Upper lobe of left lung (tissue), 6 donors: ENCODE data around the gene FCGR2B. TPM values are rescaled to one million over a fixed set of nuclear protein-coding genes. Genes with fewer than 3 reads are reported as not detected.

Experiments used
- ATAC-seq, 2 donors: fragments of 200-7000 bp; cut with Tn5 transposase; one replicate each; pipeline ENCODE4 v1.9.1; 2022; ENCODE audit warnings: mild to moderate bottlenecking in 2 of 2, moderate library complexity in 2 of 2; ENCODE audit not compliant: low FRiP score in 2 of 2
- DNase-seq, 2 donors: peaks; one replicate each; pipeline ENCODE4 v3.0.0-alpha.2; 2019 to 2020
- H3K27ac ChIP-seq, 4 donors: fragments of 200-600 bp; sonication (generic); one replicate each; pipeline ENCODE4 v1.5.1; 2016 to 2019
- H3K27me3 ChIP-seq, 4 donors: fragments of 200-600 bp; sonication (generic); one replicate each; pipeline ENCODE4 v1.5.1; 2017 to 2019
- H3K36me3 ChIP-seq, 4 donors: fragments of 200-600 bp; sonication (generic); one replicate each; pipeline ENCODE4 v1.5.1; 2016 to 2019
- H3K4me1 ChIP-seq, 4 donors: fragments of 200-600 bp; sonication (generic); one replicate each; pipeline ENCODE4 v1.5.1; 2018 to 2019
- H3K4me3 ChIP-seq, 4 donors: fragments of 200-600 bp; sonication (generic); one replicate each; pipeline ENCODE4 v1.5.1; 2017 to 2019; ENCODE audit warnings: mild to moderate bottlenecking in 2 of 4, moderate library complexity in 1 of 4
- H3K9me3 ChIP-seq, 4 donors: fragments of 200-600 bp; sonication (generic); one replicate each; pipeline ENCODE4 v1.5.1; 2018 to 2019
- EP300 ChIP-seq, 4 donors: sonication (generic); formaldehyde crosslinking; IDR thresholded peaks; one replicate each; pipeline ENCODE4 v1.5.1; 2017; ENCODE audit warnings: antibody characterized with exemption in 4 of 4, control low read depth in 2 of 4
- POLR2A ChIP-seq, 4 donors: fragments of 450-650 bp; IDR thresholded peaks; one replicate each; pipeline ENCODE4 v1.5.1; 2016 to 2017; ENCODE audit warnings: antibody characterized with exemption in 4 of 4, mild to moderate bottlenecking in 2 of 4
- POLR2AphosphoS5 ChIP-seq, 2 donors: sonication (generic); formaldehyde crosslinking; IDR thresholded peaks; one replicate each; pipeline ENCODE4 v1.5.1; 2017; ENCODE audit warnings: antibody characterized with exemption in 2 of 2
- WGBS, 2 donors: methylation state at CpG; one replicate each; pipeline ENCODE4 v1.1.5; 2017 to 2018; 5-methylcytosine and 5-hydroxymethylcytosine counted together
- total RNA-seq, 6 donors: library from RNA; depleted of rRNA in 4 of 6; stranded (reverse); fragments of >200 nt in 4 of 6; gene quantifications; one replicate each; pipeline versions ENCODE4 v1.1.0 to v1.2.1, GENCODE V29; 2016 to 2021
- TF ChIP-seq, protein P1 (sequence below), 6 experiments: fragments of 450-650 bp in 4 of 6; fragments of 200-600 bp in 2 of 6; sonication (generic) in 2 of 6; IDR thresholded peaks; one replicate each; pipeline ENCODE4 v1.5.1; 2016 to 2019; ENCODE audit warnings: antibody characterized with exemption in 6 of 6
- donor health status: DM: no; HTN: no; CAD: no; lungs with moderate emphysema.
- donor health status: DM: no; HTN: yes; CAD: no; lungs with severe emphysema.

FCGR2B gene
- total RNA-seq, 6 donors from 2014 or later: 5.4 to 33.9 (median 22.0) TPM

DNA sequence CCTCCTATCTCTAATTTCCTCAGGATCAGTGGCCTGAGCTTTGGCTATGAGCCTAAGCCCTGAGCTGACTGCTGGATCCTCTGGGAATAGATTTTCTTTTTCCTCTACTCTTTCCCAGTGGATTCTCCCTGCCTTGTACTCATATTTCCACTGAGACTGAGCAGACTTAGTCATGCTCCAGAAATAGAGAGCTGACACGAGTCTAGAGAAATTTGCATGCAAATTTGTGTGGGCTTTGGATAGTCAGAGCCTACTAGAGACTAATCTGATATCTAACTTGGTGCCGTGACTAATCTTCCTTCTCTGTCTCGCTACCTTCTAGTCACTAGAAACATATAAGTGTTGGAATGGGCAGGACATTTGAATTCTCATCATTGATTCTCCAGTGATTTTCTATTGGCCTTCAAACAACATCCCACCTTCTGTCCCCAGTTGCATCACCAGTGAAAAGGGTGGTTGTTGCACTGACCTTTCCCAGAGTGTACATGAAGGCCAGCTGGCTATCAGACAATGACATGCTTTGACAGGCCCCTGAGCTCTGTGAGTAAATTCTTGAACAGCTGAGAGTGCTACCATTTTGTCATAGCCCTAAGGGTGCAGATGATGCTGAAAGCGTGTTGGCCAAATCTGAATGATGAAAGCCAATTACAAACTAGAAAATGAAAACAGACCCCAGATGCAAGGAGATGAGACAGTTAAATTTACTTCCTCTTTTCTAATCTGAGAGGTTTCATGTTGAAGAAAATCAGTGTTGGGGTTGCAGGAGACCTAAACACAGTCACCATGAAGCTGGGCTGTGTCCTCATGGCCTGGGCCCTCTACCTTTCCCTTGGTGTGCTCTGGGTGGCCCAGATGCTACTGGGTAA is 43.8 kb downstream of the FCGR2B start, which contains the start of gene FCRLA:
Gene FCRLA (plus strand): TSS at position 748 of the 866 bp plus-strand sequence. CDS start 36 bp downstream, at position 784.
- Histone ChIP-seq H3K4me3 (no peak within 1 kb of the TSS), H3K4me1 (no peaks in the 10 kb centered on the region), H3K27ac (no peak within 1 kb of the TSS), H3K27me3 (no peaks in the 10 kb centered on the region), H3K9me3 (no peaks in the 10 kb centered on the region), H3K36me3 (no peaks in the 10 kb centered on the region)
- DNase-seq (no peak), ATAC-seq (no peak)
- 53 to 64% methylated on average over 4 of the region's 4 CpGs for WGBS, 2 donors
- TF ChIP-seq POLR2AphosphoS5 (IDR thresholded peaks at IDR 0.05) (no peak), EP300 (IDR thresholded peaks at IDR 0.05) (no peak), POLR2A (IDR thresholded peaks at IDR 0.05) (no peak)
- TF ChIP-seq, protein P1, sequence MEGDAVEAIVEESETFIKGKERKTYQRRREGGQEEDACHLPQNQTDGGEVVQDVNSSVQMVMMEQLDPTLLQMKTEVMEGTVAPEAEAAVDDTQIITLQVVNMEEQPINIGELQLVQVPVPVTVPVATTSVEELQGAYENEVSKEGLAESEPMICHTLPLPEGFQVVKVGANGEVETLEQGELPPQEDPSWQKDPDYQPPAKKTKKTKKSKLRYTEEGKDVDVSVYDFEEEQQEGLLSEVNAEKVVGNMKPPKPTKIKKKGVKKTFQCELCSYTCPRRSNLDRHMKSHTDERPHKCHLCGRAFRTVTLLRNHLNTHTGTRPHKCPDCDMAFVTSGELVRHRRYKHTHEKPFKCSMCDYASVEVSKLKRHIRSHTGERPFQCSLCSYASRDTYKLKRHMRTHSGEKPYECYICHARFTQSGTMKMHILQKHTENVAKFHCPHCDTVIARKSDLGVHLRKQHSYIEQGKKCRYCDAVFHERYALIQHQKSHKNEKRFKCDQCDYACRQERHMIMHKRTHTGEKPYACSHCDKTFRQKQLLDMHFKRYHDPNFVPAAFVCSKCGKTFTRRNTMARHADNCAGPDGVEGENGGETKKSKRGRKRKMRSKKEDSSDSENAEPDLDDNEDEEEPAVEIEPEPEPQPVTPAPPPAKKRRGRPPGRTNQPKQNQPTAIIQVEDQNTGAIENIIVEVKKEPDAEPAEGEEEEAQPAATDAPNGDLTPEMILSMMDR (IDR thresholded peaks at IDR 0.05): no peak

- Histone ChIP-seq H3K4me1 (no peaks in the 10 kb centered on the region), H3K36me3 (no peaks in the 10 kb centered on the region), H3K27ac (no peak overlapping the region), H3K9me3 (no peaks in the 10 kb centered on the region), H3K27me3 (no peaks in the 10 kb centered on the region), H3K4me3 (no peak overlapping the region)
- 89 to 94% methylated on average over 2 of the region's 2 CpGs for WGBS, 2 donors
- ATAC-seq (no peak), DNase-seq (no peak)
- no peak for TF ChIP-seq EP300 (IDR thresholded peaks at IDR 0.05)
- no peak for TF ChIP-seq POLR2A (IDR thresholded peaks at IDR 0.05)
These were observed 44.6 kb downstream of the FCGR2B start for GRCh38 chr1:161707503-161707902.

DNA sequence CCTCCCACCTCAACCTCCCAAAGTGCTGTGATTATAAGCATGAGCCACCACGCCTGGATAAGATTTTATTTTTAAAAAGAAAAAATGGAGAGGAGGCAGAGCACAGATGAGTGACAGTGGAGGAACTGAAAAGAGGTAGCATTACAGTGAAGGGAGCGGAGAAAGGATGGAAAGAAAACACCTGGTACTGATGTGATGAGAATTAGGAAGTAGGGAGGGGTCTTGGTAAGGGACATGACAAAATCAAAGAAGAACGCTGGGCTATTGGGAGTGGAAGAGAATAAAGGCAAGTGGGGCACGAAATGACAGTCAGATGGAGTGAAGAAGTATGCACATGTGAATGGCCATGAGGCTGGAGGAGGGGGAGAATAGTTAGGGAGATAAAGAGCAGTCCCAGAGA is 46.4 kb downstream of the FCGR2B start:
- H3K27ac ChIP-seq: no peak overlapping the region
- DNase-seq (no peak), ATAC-seq (no peak)
- no peak overlapping the region for H3K4me3 ChIP-seq
- WGBS, 2 donors: 81 to 84% methylated on average over 4 of the region's 4 CpGs
- H3K27me3 ChIP-seq: no peaks in the 10 kb centered on the region
- no peaks in the 10 kb centered on the region for H3K36me3 ChIP-seq
- H3K9me3 ChIP-seq: no peaks in the 10 kb centered on the region
- TF ChIP-seq EP300 (IDR thresholded peaks at IDR 0.05) (no peak), POLR2AphosphoS5 (IDR thresholded peaks at IDR 0.05) (no peak), POLR2A (IDR thresholded peaks at IDR 0.05) (no peak)
- TF ChIP-seq, protein P1 (IDR thresholded peaks at IDR 0.05): no peak
- H3K4me1 ChIP-seq: no peaks in the 10 kb centered on the region

DNA sequence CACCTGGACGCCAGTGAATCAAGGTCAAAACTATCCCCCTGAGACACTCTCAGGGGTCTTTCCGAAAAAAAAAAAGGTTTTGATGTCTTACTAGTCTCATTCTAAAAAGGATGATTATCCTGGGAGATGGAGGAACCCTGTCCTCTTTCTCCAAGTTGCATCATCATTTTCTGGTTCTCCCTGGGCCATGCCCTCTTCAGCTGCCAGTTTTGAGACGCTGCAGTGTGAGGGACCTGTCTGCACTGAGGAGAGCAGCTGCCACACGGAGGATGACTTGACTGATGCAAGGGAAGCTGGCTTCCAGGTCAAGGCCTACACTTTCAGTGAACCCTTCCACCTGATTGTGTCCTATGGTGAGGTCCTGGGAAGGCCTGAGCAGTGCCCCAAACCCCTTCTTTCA is 47.6 kb downstream of the FCGR2B start:
- TF ChIP-seq POLR2AphosphoS5 (IDR thresholded peaks at IDR 0.05): no peak
- TF ChIP-seq, protein P1 (IDR thresholded peaks at IDR 0.05): no peak
- no peak for TF ChIP-seq EP300 (IDR thresholded peaks at IDR 0.05)
- TF ChIP-seq POLR2A (IDR thresholded peaks at IDR 0.05): no peak
- no peak for ATAC-seq
- no peaks in the 10 kb centered on the region for H3K36me3 ChIP-seq
- WGBS, 2 donors: 88 to 90% methylated on average over 4 of the region's 4 CpGs
- H3K4me3 ChIP-seq: no peak overlapping the region
- no peaks in the 10 kb centered on the region for H3K27me3 ChIP-seq
- DNase-seq: no peak
- no peak overlapping the region for H3K27ac ChIP-seq
- H3K4me1 ChIP-seq: no peaks in the 10 kb centered on the region
- H3K9me3 ChIP-seq: no peaks in the 10 kb centered on the region

DNA sequence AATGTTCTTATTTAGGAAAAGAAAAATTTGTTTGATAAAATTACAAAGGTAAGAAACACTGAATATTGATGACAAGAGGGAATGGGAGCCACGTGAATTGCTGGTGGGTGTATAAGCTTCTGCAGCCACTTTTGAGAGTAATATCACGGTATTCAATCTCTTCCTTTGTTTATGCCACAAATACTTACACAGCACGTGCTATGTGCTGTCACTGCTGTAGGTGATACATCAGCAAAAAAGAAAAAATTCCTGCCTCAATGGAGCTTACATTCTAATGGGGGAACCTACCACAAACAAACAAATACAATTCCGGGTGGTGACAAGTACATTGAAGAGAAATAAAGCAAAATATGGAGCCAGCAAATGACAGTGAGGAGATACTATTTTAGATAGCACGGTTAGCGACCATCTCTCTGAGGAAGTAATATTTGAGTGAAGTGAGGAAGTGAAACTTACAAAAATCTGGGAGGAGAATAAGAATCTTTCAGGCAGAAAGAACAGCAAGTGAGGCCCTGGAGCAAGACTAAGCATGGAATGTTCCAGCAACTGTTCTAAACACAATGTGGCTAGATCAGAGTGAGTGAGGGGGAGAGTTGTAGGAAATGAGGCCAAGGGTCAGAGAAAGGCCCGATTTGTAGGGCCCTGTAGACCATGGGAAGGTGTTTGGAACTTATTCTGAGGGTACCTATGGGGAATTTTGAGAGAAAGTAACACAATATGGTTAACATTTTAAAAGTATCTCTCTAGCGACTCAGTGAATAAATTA is 55.8 kb downstream of the FCGR2B start:
- 51 to 56% methylated on average over 8 of the region's 8 CpGs for WGBS, 2 donors
- no peak overlapping the region for H3K27ac ChIP-seq
- H3K27me3 ChIP-seq: no peaks in the 10 kb centered on the region
- TF ChIP-seq POLR2AphosphoS5 (IDR thresholded peaks at IDR 0.05) (no peak), EP300 (IDR thresholded peaks at IDR 0.05) (no peak), POLR2A (IDR thresholded peaks at IDR 0.05) (no peak)
- TF ChIP-seq, protein P1 (IDR thresholded peaks at IDR 0.05): no peak
- H3K36me3 ChIP-seq: no peaks in the 10 kb centered on the region
- DNase-seq (no peak), ATAC-seq (no peak)
- no peak overlapping the region for H3K4me3 ChIP-seq
- H3K4me1 ChIP-seq: peaks cover 0 to 12% (median 4%) of the 10 kb centered on the region in 4 donors
- H3K9me3 ChIP-seq: no peaks in the 10 kb centered on the region
